GM21447 (cell line): Measurements from ENCODE around the gene CNOT2.
A peak's percentile ranks its signal among the peaks of the same experiment; 100 is the strongest.
"Not testable (repeated sequence)": the region's sequence is repeated elsewhere in the genome, so short reads cannot be mapped to it uniquely, and the experiment has no call there.

ENCODE experiments used
- ATAC-seq: cut with Tn5 transposase; IDR thresholded peaks from one replicate; pipeline ENCODE4 v1.9.1; 2021; ENCODE audit not compliant: unreplicated experiment

The CNOT2 gene

GRCh38 chr12:70304684-70305555 lies 61.7 kb downstream of the CNOT2 start:
- ATAC-seq: not testable (repeated sequence)

- ATAC-seq: no peak
Measured at GRCh38 chr12:70305794-70306193, 62.6 kb downstream of the CNOT2 start.

- ATAC-seq: no peak
Measured at GRCh38 chr12:70306676-70307075, 63.4 kb downstream of the CNOT2 start.

GRCh38 chr12:70307868-70308267 lies 64.6 kb downstream of the CNOT2 start:
- ATAC-seq: no peak

- no peak for ATAC-seq
Measured at GRCh38 chr12:70309348-70309747, 66.1 kb downstream of the CNOT2 start.

GRCh38 chr12:70314145-70314544 lies 70.9 kb downstream of the CNOT2 start:
- ATAC-seq: no peak

GRCh38 chr12:70317781-70318180 lies 74.5 kb downstream of the CNOT2 start:
- peak; percentile 92 for ATAC-seq

GRCh38 chr12:70319605-70320004 lies 76.4 kb downstream of the CNOT2 start:
- ATAC-seq: no peak

GRCh38 chr12:70321191-70321590 lies 78.0 kb downstream of the CNOT2 start:
- ATAC-seq: no peak

GRCh38 chr12:70327541-70327940 lies 84.3 kb downstream of the CNOT2 start:
- no peak for ATAC-seq

GRCh38 chr12:70329728-70330127 lies 86.5 kb downstream of the CNOT2 start:
- ATAC-seq: no peak

GRCh38 chr12:70330158-70330557 lies 86.9 kb downstream of the CNOT2 start:
- no peak for ATAC-seq

GRCh38 chr12:70332236-70332635 lies 89.0 kb downstream of the CNOT2 start:
- ATAC-seq: no peak

- ATAC-seq: no peak
Measured at GRCh38 chr12:70334742-70335141, 91.5 kb downstream of the CNOT2 start.

- no peak for ATAC-seq
Measured at GRCh38 chr12:70338531-70338930, 95.3 kb downstream of the CNOT2 start.

GRCh38 chr12:70351076-70351475 lies 107.8 kb downstream of the CNOT2 start:
- no peak for ATAC-seq

- ATAC-seq: no peak
Measured at GRCh38 chr12:70353780-70354660, 110.8 kb downstream of the CNOT2 start.

- ATAC-seq: no peak
Measured at GRCh38 chr12:70354787-70355186, 111.6 kb downstream of the CNOT2 start.

- no peak for ATAC-seq
Measured at GRCh38 chr12:70355972-70356371, 112.7 kb downstream of the CNOT2 start.

GRCh38 chr12:70359458-70360197 lies 116.4 kb downstream of the CNOT2 start:
- ATAC-seq: no peak

GRCh38 chr12:70360218-70360617 lies 117.0 kb downstream of the CNOT2 start:
- no peak for ATAC-seq
